Activated B cell treated with CpG ODN at 0.5 μM for 24 hours (primary cell): ENCODE measurements around the gene ZEB2. TPM values are rescaled to one million over a fixed set of nuclear protein-coding genes. Genes with fewer than 3 reads are reported as not detected.
A peak's percentile ranks its signal among the peaks of the same experiment; 100 is the strongest.

Source experiments
- ATAC-seq: fragments of 200-7000 bp; cut with Tn5 transposase; one replicate; pipeline ENCODE4 v1.10.0; 2021; ENCODE audit warnings: low read depth, mild to moderate bottlenecking, moderate library complexity
- CTCF ChIA-PET: fragments of 350-600 bp; sonication (Branson Sonifier 250); formaldehyde crosslinking; loops from one replicate; lab custom pipeline; 2021; ENCODE audit warnings: antibody characterized with exemption; lab: Charles Lee
- POLR2A ChIA-PET: fragments of 350-600 bp; sonication (Branson Sonifier 250); formaldehyde crosslinking; loops from one replicate; lab custom pipeline; 2021; ENCODE audit warnings: antibody characterized with exemption; lab: Charles Lee
- DNase-seq: peaks from one replicate; pipeline ENCODE4 v3.0.0; 2022
- H3K27ac Mint-ChIP-seq: one replicate; pipeline ENCODE4 v1.8.0; 2020; ENCODE audit warnings: mixed read lengths
- H3K27me3 Mint-ChIP-seq: one replicate; pipeline ENCODE4 v1.8.0; 2021; ENCODE audit warnings: mixed read lengths
- H3K36me3 Mint-ChIP-seq: one replicate; pipeline ENCODE4 v1.8.0; 2021; ENCODE audit warnings: low read depth, mixed read lengths
- H3K4me1 Mint-ChIP-seq: one replicate; pipeline ENCODE4 v1.8.0; 2021; ENCODE audit warnings: mixed read lengths
- H3K4me3 Mint-ChIP-seq: one replicate; pipeline ENCODE4 v1.8.0; 2020; ENCODE audit warnings: mild to moderate bottlenecking, mixed read lengths
- H3K9me3 Mint-ChIP-seq: one replicate; pipeline ENCODE4 v1.8.0; 2020; ENCODE audit warnings: mixed read lengths
- intact Hi-C: fragments of 100-400 bp; cut with micrococcal nuclease; formaldehyde crosslinking; loops from one replicate; pipeline ENCODE4 v1.15.1; 2024
- total RNA-seq: library from RNA; stranded (reverse); gene quantifications from 2 replicates; pipeline ENCODE4 v1.2.3, GENCODE V29; 2022
- TF ChIP-seq, protein P1 (sequence below): fragments of 200-600 bp; IDR thresholded peaks from one replicate; pipeline ENCODE4 v1.8.0; 2022; ENCODE audit warnings: antibody characterized with exemption, mild to moderate bottlenecking

ZEB2 gene
- total RNA-seq, 1 donor from 2014 or later: 200 TPM

GRCh38 chr2:144475569-144476275, 44.2 kb downstream of the ZEB2 start:
- TF ChIP-seq, protein P1, sequence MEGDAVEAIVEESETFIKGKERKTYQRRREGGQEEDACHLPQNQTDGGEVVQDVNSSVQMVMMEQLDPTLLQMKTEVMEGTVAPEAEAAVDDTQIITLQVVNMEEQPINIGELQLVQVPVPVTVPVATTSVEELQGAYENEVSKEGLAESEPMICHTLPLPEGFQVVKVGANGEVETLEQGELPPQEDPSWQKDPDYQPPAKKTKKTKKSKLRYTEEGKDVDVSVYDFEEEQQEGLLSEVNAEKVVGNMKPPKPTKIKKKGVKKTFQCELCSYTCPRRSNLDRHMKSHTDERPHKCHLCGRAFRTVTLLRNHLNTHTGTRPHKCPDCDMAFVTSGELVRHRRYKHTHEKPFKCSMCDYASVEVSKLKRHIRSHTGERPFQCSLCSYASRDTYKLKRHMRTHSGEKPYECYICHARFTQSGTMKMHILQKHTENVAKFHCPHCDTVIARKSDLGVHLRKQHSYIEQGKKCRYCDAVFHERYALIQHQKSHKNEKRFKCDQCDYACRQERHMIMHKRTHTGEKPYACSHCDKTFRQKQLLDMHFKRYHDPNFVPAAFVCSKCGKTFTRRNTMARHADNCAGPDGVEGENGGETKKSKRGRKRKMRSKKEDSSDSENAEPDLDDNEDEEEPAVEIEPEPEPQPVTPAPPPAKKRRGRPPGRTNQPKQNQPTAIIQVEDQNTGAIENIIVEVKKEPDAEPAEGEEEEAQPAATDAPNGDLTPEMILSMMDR: no peak
- ChIA-PET POLR2A (interaction anchor here (0.6 kb wide), 1 partner anchor 28 kb away, joined by 4 read pairs; no protein-coding TSS in a partner anchor), CTCF (no interaction called here)
- no peak for ATAC-seq
- no peaks in the 10 kb centered on the region for H3K9me3 Mint-ChIP-seq
- H3K4me3 Mint-ChIP-seq: no peak overlapping the region
- peak overlapping the region; percentile 72 for H3K27ac Mint-ChIP-seq
- H3K27me3 Mint-ChIP-seq: no peaks in the 10 kb centered on the region
- intact Hi-C loops: loop anchor here (2.0 kb wide), 1 partner anchor 15 kb away; no protein-coding TSS in a partner anchor
- H3K4me1 Mint-ChIP-seq: peaks cover 52% of the 10 kb centered on the region
- DNase-seq: no peak
- peaks cover 37% of the 10 kb centered on the region for H3K36me3 Mint-ChIP-seq

- H3K4me1 Mint-ChIP-seq: peaks cover 46% of the 10 kb centered on the region
- no peaks in the 10 kb centered on the region for H3K9me3 Mint-ChIP-seq
- peaks cover 42% of the 10 kb centered on the region for H3K36me3 Mint-ChIP-seq
- CTCF ChIA-PET: no interaction called here
- TF ChIP-seq, protein P1: no peak
- H3K27me3 Mint-ChIP-seq: no peaks in the 10 kb centered on the region
- intact Hi-C loops: no loop called here
- H3K4me3 Mint-ChIP-seq: no peak overlapping the region
- DNase-seq (no peak), ATAC-seq (no peak)
- H3K27ac Mint-ChIP-seq: no peak overlapping the region
- POLR2A ChIA-PET: interaction anchor here (0.6 kb wide), 1 partner anchor 29 kb away, joined by 4 read pairs; no protein-coding TSS in a partner anchor
These were observed 44.9 kb downstream of the ZEB2 start for GRCh38 chr2:144475044-144475443.

DNA sequence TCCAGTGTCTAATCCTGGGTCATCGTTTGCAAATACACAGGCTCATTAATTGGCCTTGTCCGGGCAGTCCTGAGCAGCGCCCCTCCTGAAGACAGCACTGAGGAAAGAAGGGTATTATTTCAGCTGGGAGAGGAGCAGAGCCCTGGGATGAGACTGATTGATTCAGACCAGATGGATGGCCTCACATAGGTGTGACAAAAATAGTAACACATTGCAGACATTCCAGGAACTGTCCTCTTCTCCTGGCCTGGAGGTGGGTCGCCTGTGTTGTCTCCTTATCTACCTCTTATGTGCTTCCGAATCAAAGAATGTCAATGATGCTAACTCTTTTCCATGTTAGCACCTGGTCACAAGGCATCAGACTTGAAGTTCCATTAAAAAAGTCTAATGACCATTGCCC, 45.9 kb downstream of the ZEB2 start:
- TF ChIP-seq, protein P1: no peak
- CTCF ChIA-PET: interaction anchor here (0.5 kb wide), 1 partner anchor 477 kb away, joined by 3 read pairs; no protein-coding TSS in a partner anchor
- no peak for ATAC-seq
- H3K9me3 Mint-ChIP-seq: no peaks in the 10 kb centered on the region
- H3K36me3 Mint-ChIP-seq: peaks cover 43% of the 10 kb centered on the region
- intact Hi-C loops: loop anchor here (5.0 kb wide), 1 partner anchor 1278 kb away; no protein-coding TSS in a partner anchor
- peaks cover 35% of the 10 kb centered on the region for H3K4me1 Mint-ChIP-seq
- H3K27me3 Mint-ChIP-seq: no peaks in the 10 kb centered on the region
- no peak overlapping the region for H3K4me3 Mint-ChIP-seq
- POLR2A ChIA-PET: no interaction called here
- DNase-seq: no peak
- no peak overlapping the region for H3K27ac Mint-ChIP-seq

GRCh38 chr2:144472911-144473310, 47.0 kb downstream of the ZEB2 start:
- intact Hi-C loops: loop anchor here (5.0 kb wide), 1 partner anchor 1279 kb away; no protein-coding TSS in a partner anchor
- ChIA-PET POLR2A (no interaction called here), CTCF (no interaction called here)
- Mint-ChIP-seq H3K4me3 (no peak overlapping the region), H3K36me3 (peaks cover 39% of the 10 kb centered on the region), H3K4me1 (peaks cover 34% of the 10 kb centered on the region), H3K27ac (no peak overlapping the region), H3K9me3 (no peaks in the 10 kb centered on the region), H3K27me3 (no peaks in the 10 kb centered on the region)
- no peak for DNase-seq
- TF ChIP-seq, protein P1: no peak
- ATAC-seq: no peak

- H3K4me3 Mint-ChIP-seq: peak overlapping the region; percentile 52
- DNase-seq (no peak), ATAC-seq (no peak)
- no peaks in the 10 kb centered on the region for H3K9me3 Mint-ChIP-seq
- H3K36me3 Mint-ChIP-seq: peaks cover 36% of the 10 kb centered on the region
- CTCF ChIA-PET: no interaction called here
- intact Hi-C loops: loop anchor here (5.0 kb wide), 1 partner anchor 1280 kb away; no protein-coding TSS in a partner anchor
- no peaks in the 10 kb centered on the region for H3K27me3 Mint-ChIP-seq
- POLR2A ChIA-PET: interaction anchor here (0.7 to 1.1 kb wide), 2 partner anchors 19 to 1281 kb away, joined by 3 read pairs; no protein-coding TSS in a partner anchor
- no peak overlapping the region for H3K27ac Mint-ChIP-seq
- peaks cover 34% of the 10 kb centered on the region for H3K4me1 Mint-ChIP-seq
- TF ChIP-seq, protein P1: no peak
These were observed 47.9 kb downstream of the ZEB2 start for GRCh38 chr2:144472046-144472412.
